ENCODE results near the gene PLXNA2.

The PLXNA2 gene

DNA sequence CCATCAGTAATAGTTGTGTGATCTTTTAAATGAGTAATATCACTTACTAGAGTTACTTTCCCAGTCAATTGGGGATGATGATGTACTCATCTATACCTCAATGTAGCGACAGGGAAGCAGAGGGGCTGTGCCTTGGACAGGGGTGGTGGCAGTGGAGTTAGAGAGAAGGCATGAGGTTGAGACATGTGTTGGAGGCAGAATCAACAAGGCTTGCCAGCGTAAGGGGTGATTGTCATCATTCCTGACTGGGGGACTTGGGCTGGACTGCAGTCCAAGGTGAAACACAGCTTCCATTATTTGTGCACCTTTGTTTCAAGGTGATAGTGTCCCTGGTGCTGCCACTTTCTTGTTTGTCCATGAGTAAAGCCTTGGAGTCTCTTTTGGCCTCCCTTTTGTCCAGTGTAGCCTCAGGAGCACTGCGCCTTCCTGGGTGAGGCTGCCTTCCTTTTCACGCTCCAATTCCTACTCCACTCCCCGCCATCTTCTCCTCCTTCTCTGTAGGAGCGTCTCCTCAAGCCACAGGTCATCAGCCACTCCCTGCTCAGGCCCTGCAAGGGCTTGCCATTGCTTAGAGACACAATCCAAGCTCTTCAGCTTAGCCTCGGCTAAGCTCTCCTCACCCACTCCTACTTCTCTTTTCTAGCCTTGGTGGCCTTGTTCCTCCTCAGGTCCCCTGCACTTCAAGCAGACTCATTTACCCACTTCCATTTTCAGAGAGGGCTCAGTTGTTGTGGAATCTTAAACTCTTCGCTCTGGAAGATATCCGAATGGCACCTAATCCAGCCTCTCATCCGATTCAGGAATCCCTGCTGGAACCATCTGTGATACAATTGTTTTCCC, 255.6 kb downstream of the PLXNA2 start:
- no peak for DNase-seq

DNA sequence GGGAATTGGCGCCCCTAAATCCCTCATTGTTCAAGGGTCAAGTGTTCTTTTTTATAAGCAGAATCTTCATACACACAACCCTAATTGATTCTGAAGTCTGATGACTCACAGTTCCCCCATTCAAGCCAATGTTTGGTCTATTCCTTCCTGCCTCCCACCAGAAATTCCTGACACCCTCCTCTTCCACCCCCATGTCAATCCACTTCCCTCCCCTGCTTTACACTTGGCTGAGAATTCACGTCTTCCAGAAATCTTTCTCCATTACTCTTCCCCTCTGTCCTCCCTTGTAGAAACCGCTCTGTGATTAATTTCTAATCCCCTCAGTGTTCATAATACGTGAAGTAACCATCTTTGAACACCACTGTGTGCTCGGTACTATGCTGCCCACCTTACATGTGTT, 257.0 kb downstream of the PLXNA2 start:
- no peak for DNase-seq

GRCh38 chr1:207985996-207986395, 258.2 kb downstream of the PLXNA2 start:
- no peak for DNase-seq

DNA sequence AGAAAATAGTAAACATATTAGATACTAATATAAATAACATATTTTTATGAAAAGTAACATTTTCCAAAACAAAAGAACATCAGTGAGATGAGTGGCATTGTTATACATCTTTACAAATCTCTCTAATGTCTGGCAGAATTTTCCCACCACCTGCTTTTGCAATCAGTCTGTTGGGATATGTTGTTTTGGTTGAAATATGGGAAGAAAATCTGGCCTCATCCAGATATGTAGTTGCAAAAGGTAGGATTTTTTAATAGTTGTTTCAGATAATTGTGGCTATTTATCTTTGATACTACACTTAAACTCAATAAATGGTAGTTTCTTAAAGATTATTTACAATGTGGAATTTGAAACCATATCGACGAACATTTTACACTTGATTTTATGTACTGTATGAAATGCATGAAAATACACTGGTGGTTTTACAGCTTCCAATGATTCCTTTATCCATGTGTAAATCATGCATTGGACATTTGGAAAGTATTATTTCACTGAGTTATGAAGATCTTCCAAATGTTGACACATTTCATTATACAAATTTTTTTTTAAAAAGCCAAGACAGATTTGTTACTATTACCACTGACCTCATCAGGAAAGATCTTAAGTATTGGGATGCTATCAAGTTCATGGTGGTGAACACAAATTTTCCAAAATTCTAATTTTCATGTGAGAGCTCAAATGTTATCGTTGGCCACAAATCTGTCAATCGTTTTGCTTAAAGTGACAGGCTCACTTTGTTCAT, 259.2 kb downstream of the PLXNA2 start:
- DNase-seq, result no peak

GRCh38 chr1:207983044-207983635, 261.0 kb downstream of the PLXNA2 start:
- DNase-seq, result no peak

GRCh38 chr1:207981976-207982375, 262.2 kb downstream of the PLXNA2 start:
- no peak for DNase-seq

DNA sequence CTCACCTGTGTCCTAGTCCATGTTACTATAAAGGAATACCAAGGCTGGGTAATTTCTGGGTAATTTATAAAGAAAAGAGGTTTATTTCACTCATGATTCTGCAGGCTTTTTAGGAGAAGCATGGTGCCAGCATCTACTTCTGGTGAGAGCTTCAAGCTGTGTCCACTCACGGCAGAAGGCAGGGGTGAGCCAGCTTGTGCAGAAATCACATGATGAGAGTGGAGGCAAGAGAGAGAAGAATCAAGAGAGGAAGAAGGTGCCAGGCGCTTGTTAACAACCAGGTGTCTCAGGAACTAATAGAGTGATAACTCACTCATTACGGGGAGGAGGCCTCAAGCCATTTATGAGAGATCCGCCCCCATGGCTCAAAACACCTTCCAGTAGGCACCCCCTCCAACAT, 265.7 kb downstream of the PLXNA2 start:
- DNase-seq, result no peak

DNA sequence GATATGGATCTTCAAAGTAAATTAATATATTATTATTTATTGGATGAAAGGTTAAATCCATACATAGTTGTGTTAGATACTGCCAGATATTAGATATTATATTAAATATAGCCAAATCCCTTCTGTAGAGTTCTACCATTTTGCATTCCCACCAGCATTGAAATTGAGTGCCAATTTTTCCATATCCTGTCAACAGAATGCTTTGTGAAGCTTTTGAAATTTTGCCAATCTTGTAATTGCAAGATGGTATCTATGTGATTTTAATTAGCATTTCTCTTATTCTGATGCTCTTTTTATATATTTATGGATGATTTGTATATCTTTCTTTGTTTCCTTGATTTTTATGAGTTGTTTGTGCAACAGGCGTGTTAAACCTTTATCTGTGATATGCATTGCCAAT, 266.3 kb downstream of the PLXNA2 start:
- DNase-seq, result no peak

DNA sequence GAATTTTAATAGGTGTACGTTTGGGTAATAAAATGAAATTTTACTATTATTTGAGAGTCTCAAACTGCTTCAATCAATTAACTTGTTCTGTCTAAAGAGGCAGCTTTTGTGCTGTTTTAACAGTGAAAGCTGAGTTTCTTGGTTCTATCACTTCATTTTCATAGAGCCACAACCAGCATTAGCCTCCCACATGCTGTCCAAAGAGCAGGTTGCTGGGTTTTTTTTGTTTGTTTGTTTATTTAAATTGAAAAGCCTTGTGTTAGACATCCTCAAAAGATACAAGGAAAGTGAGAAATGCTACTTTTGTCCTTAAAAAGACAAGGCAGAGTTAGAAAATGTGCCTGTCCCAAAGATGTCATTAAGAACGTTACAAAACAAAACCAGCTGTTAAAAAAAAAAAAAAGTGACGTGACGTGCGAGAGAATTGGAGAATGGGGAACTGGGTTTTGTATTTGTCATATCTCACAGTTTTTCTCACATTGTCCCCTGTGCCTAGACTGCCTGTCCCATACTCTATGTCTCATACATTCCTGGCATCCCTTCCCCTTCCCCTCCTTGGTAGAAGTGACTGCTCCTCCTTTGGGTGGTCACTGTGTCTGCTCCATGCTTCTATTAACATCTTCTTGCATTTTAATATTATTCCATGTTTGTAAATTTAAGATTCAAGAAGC, 270.2 kb downstream of the PLXNA2 start:
- no peak for DNase-seq

GRCh38 chr1:207972337-207972736, 271.8 kb downstream of the PLXNA2 start:
- DNase-seq, result no peak
